GM10248 (cell line): ENCODE data around the gene RXRA.

Source experiments
- CTCF ChIA-PET: fragments of 300-600 bp; sonication (Branson Sonifier 250); formaldehyde crosslinking; extraction: SDS; loops from one replicate; lab custom pipeline; 2021; ENCODE audit warnings: antibody characterized with exemption; lab: Yijun Ruan, JAX
- POLR2A ChIA-PET: fragments of 350-650 bp; sonication (Branson Sonifier 250); formaldehyde crosslinking; extraction: SDS; loops from one replicate; lab custom pipeline; 2020; ENCODE audit warnings: antibody characterized with exemption; lab: Yijun Ruan, JAX
- DNase-seq: peaks from one replicate; pipeline ENCODE4 v3.0.0; 2012; ENCODE audit errors: extremely low spot score
- CTCF ChIP-seq: IDR thresholded peaks from 2 replicates; pipeline ENCODE4 v1.5.1; 2012; ENCODE audit warnings: mild to moderate bottlenecking, low read depth; ENCODE audit errors: extremely low read depth, missing control alignments, control extremely low read depth

Gene RXRA

GRCh38 chr9:134317790-134318414 is 8.4 kb upstream of the RXRA start:
- ChIA-PET CTCF (interaction anchor here (1.0 to 1.5 kb wide), 2 partner anchors 9 to 147 kb away, joined by 3 read pairs; no protein-coding TSS in a partner anchor), POLR2A (interaction anchor here (0.6 kb wide), 1 partner anchor 84 kb away, joined by 5 read pairs; no protein-coding TSS in a partner anchor)
- no peak for TF ChIP-seq CTCF
- no peak for DNase-seq

GRCh38 chr9:134318481-134318891 is 7.8 kb upstream of the RXRA start:
- POLR2A ChIA-PET = no interaction called here
- no peak for DNase-seq
- TF ChIP-seq CTCF = no peak
- CTCF ChIA-PET = interaction anchor here (1.4 to 1.5 kb wide), 2 partner anchors 9 to 124 kb away, joined by 3 read pairs; no protein-coding TSS in a partner anchor

- no peak for TF ChIP-seq CTCF
- POLR2A ChIA-PET = no interaction called here
- no peak for DNase-seq
- CTCF ChIA-PET = interaction anchor here (1.4 kb wide), 1 partner anchor 124 kb away, joined by 3 read pairs; no protein-coding TSS in a partner anchor
Measured at GRCh38 chr9:134318941-134319305, 7.3 kb upstream of the RXRA start.

GRCh38 chr9:134319306-134320125 is 6.7 kb upstream of the RXRA start:
- POLR2A ChIA-PET = no interaction called here
- TF ChIP-seq CTCF = no peak
- DNase-seq = no peak
- CTCF ChIA-PET = interaction anchor here (1.4 kb wide), 1 partner anchor 123 kb away, joined by 3 read pairs; no protein-coding TSS in a partner anchor

GRCh38 chr9:134320126-134320867 is 6.0 kb upstream of the RXRA start:
- ChIA-PET CTCF (no interaction called here), POLR2A (no interaction called here)
- no peak for TF ChIP-seq CTCF

GRCh38 chr9:134320868-134321471 is 5.3 kb upstream of the RXRA start:
- no peak for DNase-seq
- ChIA-PET CTCF (no interaction called here), POLR2A (no interaction called here)
- no peak for TF ChIP-seq CTCF

More at GRCh38 chr9:134320126-134320867, 6.0 kb upstream of the RXRA start:
- no peak for DNase-seq
